K562 (cell line): ENCODE data around the gene TYSND1. TPM values are rescaled to one million over a fixed set of nuclear protein-coding genes. Genes with fewer than 3 reads are reported as not detected.

ENCODE experiments used
- ATAC-seq: fragments of 200-7000 bp; cut with Tn5 transposase; 3 replicates; pipeline ENCODE4 v1.9.1; 2020; ENCODE audit warnings: moderate library complexity
- BruUV-seq: library from RNA; stranded (reverse); fragments of 400-500 nt; replicated peaks from 2 replicates; lab custom pipeline; 2021; lab: Mats Ljungman, UMichigan
- CTCF ChIA-PET: fragments of 300-600 bp; formaldehyde crosslinking; extraction: SDS; loops from one replicate; lab custom pipeline; 2021; ENCODE audit warnings: low intra/inter-chr PET ratio; lab: Yijun Ruan, JAX
- POLR2A ChIA-PET: fragments of 300-600, 350-650 bp; sonication (Branson Sonifier 250); formaldehyde crosslinking; extraction: SDS; loops from one replicate; lab custom pipeline; 2021; ENCODE audit warnings: antibody characterized with exemption, inconsistent platforms; lab: Yijun Ruan, JAX
- DNase-seq, 4 experiments: peaks; one replicate each; pipeline versions ENCODE4 v3.0.0 to v3.0.0-alpha.2; 2011 to 2018; ENCODE audit warnings: low spot score in 3 of 4, mixed read lengths in 3 of 4; ENCODE audit errors: extremely low read depth in 1 of 4
- FAIRE-seq: peaks from 2 replicates; lab custom pipeline; 2011; peaks lifted over from hg19 to GRCh38; lab: Jason Lieb, UNC
- H2AFZ ChIP-seq: 2 replicates; pipeline ENCODE4 v1.6.0; 2011; ENCODE audit warnings: low read depth, low read length, control low read depth, inconsistent platforms
- H3K27ac ChIP-seq: fragments of 200-600 bp; 3 replicates; pipeline ENCODE4 v1.8.0; 2011; ENCODE audit warnings: low read depth, mild to moderate bottlenecking, control low read depth, inconsistent platforms, low read length, moderate library complexity, mixed read lengths; ENCODE audit errors: extremely low read depth
- H3K27me3 ChIP-seq, 2 experiments: fragments of 300-600 bp in 1 of 2; 2 replicates in 1 of 2; 3 replicates in 1 of 2; pipeline versions ENCODE4 v1.6.0 to v1.8.0; 2011; ENCODE audit warnings: inconsistent platforms in 2 of 2, low read length in 2 of 2, mild to moderate bottlenecking in 1 of 2, mixed read lengths in 1 of 2, moderate library complexity in 1 of 2; ENCODE audit not compliant: control insufficient read depth in 2 of 2, insufficient read depth in 2 of 2
- H3K36me3 ChIP-seq: fragments of 300-600 bp; 3 replicates; pipeline ENCODE4 v1.8.0; 2011; ENCODE audit warnings: mild to moderate bottlenecking, low read length, inconsistent platforms; ENCODE audit not compliant: control insufficient read depth, insufficient read depth
- H3K4me1 ChIP-seq, 2 experiments: fragments of 200-600 bp in 1 of 2; replicated peaks in 1 of 2; 2 replicates in 1 of 2; 3 replicates in 1 of 2; pipeline versions ENCODE4 v1.5.1 to v1.8.0; 2011; ENCODE audit warnings: inconsistent platforms in 2 of 2, low read length in 2 of 2, mild to moderate bottlenecking in 1 of 2, mixed read lengths in 1 of 2, moderate library complexity in 1 of 2; ENCODE audit not compliant: control insufficient read depth in 2 of 2, insufficient read depth in 2 of 2
- H3K4me2 ChIP-seq: 2 replicates; pipeline ENCODE4 v1.6.1; 2011; ENCODE audit warnings: low read length, control low read depth, inconsistent platforms, mixed read lengths; ENCODE audit not compliant: insufficient read depth
- H3K4me3 ChIP-seq: fragments of 200-600 bp; sonication (generic), shearing (Covaris generic); 2 replicates; pipeline ENCODE4 v1.5.1; 2016; ENCODE audit warnings: control low read depth, inconsistent platforms
- H3K79me2 ChIP-seq: fragments of 200-600 bp; 3 replicates; pipeline ENCODE4 v1.8.0; 2011; ENCODE audit warnings: low read length, inconsistent platforms; ENCODE audit not compliant: control insufficient read depth, insufficient read depth
- H3K9ac ChIP-seq, 2 experiments: 2 replicates each; pipeline versions ENCODE4 v1.6.0 to v1.6.1; 2011; ENCODE audit warnings: low read depth in 2 of 2, low read length in 2 of 2, control low read depth in 1 of 2, inconsistent platforms in 1 of 2, mild to moderate bottlenecking in 1 of 2, mixed read lengths in 1 of 2; ENCODE audit not compliant: insufficient read depth in 1 of 2
- H3K9me1 ChIP-seq: one replicate; pipeline ENCODE4 v1.6.0; 2011; ENCODE audit warnings: inconsistent platforms, mild to moderate bottlenecking, low read length, moderate library complexity; ENCODE audit not compliant: control insufficient read depth, insufficient read depth
- H3K9me3 ChIP-seq: replicated peaks from 2 replicates; pipeline ENCODE4 v1.5.1; 2011; ENCODE audit warnings: low read depth, low read length, inconsistent platforms; ENCODE audit not compliant: control insufficient read depth, insufficient read depth
- H4K20me1 ChIP-seq: replicated peaks from 2 replicates; pipeline ENCODE4 v1.6.1; 2011; ENCODE audit warnings: low read length, inconsistent platforms, mixed read lengths; ENCODE audit not compliant: control insufficient read depth, insufficient read depth
- BCOR ChIP-seq: fragments of 450-650 bp; IDR thresholded peaks from 2 replicates; pipeline ENCODE4 v1.6.1; 2016
- CBFA2T2 ChIP-seq: fragments of 450-650 bp; conservative IDR thresholded peaks from 2 replicates; pipeline ENCODE4 v1.6.1; 2017; ENCODE audit warnings: mild to moderate bottlenecking
- CBX1 ChIP-seq: sonication (generic); IDR thresholded peaks from 2 replicates; pipeline ENCODE4 v1.6.1; 2016; ENCODE audit warnings: antibody characterized with exemption, low read depth, mild to moderate bottlenecking
- RBM25 ChIP-seq: fragments of 200-400 bp; formaldehyde crosslinking; IDR thresholded peaks from 2 replicates; pipeline ENCODE4 v1.6.1; 2018; ENCODE audit warnings: low read length, low read depth, moderate library complexity; ENCODE audit not compliant: severe bottlenecking
- ZNF146 ChIP-seq: IDR thresholded peaks from one replicate; pipeline ENCODE4 v1.6.1; 2018; ENCODE audit warnings: missing compliant biosample characterization; ENCODE audit not compliant: unreplicated experiment
- WGBS: fragments of 100-300 bp; shearing (Covaris generic); methylation state at CpG from one replicate; pipeline ENCODE4 v1.1.6; 2016; ENCODE audit warnings: low coverage, mixed read lengths; ENCODE audit not compliant: insufficient coverage; ENCODE audit errors: missing lambda C conversion rate; 5-methylcytosine and 5-hydroxymethylcytosine counted together
- in situ Hi-C: fragments of 300-500 bp; cut with MboI; formaldehyde crosslinking; loops from 4 replicates; pipeline ENCODE4 v1.15.0; 2018; ENCODE audit warnings: inconsistent platforms, mixed read lengths
- intact Hi-C: fragments of 100-400 bp; cut with micrococcal nuclease; formaldehyde crosslinking; loops from 2 replicates; pipeline ENCODE4 v1.14.2; 2022
- polyA plus RNA-seq, 8 experiments: library from polyadenylated mRNA; depleted of rRNA in 4 of 8; stranded (reverse) in 5 of 8; unstranded in 3 of 8; fragments of >200 nt; fragmentation: Nextera tagmentation in 2 of 8; fragmentation: Illumina TruSeq in 1 of 8; extraction: Ambion mirVana in 2 of 8; extraction: Trizol in 1 of 8; gene quantifications; 2 replicates each; pipeline versions ENCODE4 v1.2.1 to v1.2.3, GENCODE V29; 2011 to 2014; ENCODE audit warnings: inconsistent platforms in 1 of 8, missing spikeins in 1 of 8
- total RNA-seq, 7 experiments: library from RNA; depleted of rRNA in 6 of 7; stranded (reverse); fragments of >200 nt in 6 of 7; fragmentation: Illumina TruSeq in 2 of 7; extraction: Trizol in 2 of 7; gene quantifications; 2 replicates each; pipeline versions ENCODE4 v1.2.1 to v1.2.3, GENCODE V29; 2011 to 2021; ENCODE audit warnings: low replicate concordance in 1 of 7
- TF ChIP-seq, protein P1 (sequence below): IDR thresholded peaks from 2 replicates; pipeline ENCODE4 v1.6.1; 2016; ENCODE audit warnings: missing genetic modification characterization, missing compliant biosample characterization
- TF ChIP-seq, protein P2 (sequence below), 2 experiments: IDR thresholded peaks; 2 replicates each; pipeline ENCODE4 v1.6.1; 2012; ENCODE audit warnings: improper control_type of control experiment in 2 of 2, low read depth in 2 of 2, low read length in 2 of 2, borderline replicate concordance in 1 of 2

The TYSND1 gene
- total and polyA plus RNA-seq, 9 of the 15 experiments (the other 6 are each of a cell fraction or from before 2014, with no cell fraction given): 0.60 to 2.0 (median 1.3) TPM

DNA sequence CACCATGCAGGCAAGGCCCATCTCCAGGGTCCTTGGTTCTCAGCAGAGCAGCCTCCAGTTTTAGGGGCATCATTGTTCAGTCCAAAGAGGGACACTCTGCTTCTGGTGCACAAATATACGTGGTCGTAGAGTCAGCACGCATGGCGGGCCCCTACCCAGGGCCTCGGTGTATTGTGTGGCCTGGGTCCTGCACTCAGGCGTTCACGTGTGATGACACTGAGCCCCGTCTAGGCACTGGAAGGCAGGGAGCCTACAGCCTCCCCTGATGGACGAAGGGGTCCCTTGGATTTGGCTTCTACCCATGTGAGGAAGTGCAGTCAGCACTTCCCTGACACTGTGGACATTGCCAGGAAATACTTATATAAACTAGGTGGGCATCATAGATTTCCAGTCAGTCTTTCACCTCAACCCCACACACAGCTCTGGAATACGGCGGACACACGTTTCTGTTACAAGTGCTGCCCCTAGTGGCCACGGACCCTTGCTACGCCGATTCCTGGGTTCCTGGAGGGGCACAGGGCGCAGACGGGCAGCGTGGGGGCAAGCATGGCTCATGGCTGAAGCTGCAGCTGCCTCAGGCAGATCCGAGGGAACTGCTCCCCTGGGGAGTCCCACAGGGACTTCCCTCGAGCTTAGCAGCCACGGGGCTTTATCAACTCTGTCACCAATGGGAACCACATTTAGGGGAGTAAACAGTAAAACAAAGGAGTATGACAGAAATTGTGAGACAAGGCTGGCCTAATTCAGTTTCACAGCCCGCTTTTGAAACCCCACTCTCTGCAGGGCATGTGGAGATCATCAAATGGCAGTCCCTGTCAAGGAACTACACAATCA lies 39.3 kb downstream of the TYSND1 start (continued):
- no peak for TF ChIP-seq CBX1

DNA sequence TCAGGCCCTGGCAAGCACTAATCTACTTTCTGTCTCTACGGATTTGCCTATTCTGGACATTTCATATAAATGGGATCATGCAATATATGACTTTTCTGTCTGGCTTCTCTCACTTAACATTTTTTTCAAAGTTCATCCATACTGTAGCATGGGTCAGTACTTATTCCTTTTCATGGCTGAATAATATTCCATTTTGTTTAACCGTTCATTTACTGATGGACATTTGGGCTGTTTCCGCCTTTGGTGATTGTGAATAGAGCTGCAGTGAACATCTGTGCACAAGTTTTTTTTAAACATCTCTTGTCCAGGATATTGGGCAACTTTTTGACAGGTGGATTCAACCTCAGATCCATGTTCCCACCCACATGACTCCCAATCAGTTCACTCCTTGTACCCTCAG lies 44.8 kb downstream of the TYSND1 start:
- FAIRE-seq (no peak), ATAC-seq (no peak), DNase-seq (no peak)
- no peak overlapping the region for H3K4me3 ChIP-seq
- BruUV-seq: no TSS peak
- no peaks in the 10 kb centered on the region for H3K9me3 ChIP-seq
- no peak overlapping the region for H3K27ac ChIP-seq
- TF ChIP-seq, protein P1, sequence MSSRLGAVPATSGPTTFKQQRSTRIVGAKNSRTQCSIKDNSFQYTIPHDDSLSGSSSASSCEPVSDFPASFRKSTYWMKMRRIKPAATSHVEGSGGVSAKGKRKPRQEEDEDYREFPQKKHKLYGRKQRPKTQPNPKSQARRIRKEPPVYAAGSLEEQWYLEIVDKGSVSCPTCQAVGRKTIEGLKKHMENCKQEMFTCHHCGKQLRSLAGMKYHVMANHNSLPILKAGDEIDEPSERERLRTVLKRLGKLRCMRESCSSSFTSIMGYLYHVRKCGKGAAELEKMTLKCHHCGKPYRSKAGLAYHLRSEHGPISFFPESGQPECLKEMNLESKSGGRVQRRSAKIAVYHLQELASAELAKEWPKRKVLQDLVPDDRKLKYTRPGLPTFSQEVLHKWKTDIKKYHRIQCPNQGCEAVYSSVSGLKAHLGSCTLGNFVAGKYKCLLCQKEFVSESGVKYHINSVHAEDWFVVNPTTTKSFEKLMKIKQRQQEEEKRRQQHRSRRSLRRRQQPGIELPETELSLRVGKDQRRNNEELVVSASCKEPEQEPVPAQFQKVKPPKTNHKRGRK (tag): peak; percentile 39; the same call in 1 of the 2 replicates
- TF ChIP-seq BCOR (peak; percentile 40; the same call in 1 of the 2 replicates), CBFA2T2 (no peak), ZNF146 (CRISPR knock-in tag) (peak; percentile 98), RBM25 (peak; percentile 70)
- TF ChIP-seq, protein P2, sequence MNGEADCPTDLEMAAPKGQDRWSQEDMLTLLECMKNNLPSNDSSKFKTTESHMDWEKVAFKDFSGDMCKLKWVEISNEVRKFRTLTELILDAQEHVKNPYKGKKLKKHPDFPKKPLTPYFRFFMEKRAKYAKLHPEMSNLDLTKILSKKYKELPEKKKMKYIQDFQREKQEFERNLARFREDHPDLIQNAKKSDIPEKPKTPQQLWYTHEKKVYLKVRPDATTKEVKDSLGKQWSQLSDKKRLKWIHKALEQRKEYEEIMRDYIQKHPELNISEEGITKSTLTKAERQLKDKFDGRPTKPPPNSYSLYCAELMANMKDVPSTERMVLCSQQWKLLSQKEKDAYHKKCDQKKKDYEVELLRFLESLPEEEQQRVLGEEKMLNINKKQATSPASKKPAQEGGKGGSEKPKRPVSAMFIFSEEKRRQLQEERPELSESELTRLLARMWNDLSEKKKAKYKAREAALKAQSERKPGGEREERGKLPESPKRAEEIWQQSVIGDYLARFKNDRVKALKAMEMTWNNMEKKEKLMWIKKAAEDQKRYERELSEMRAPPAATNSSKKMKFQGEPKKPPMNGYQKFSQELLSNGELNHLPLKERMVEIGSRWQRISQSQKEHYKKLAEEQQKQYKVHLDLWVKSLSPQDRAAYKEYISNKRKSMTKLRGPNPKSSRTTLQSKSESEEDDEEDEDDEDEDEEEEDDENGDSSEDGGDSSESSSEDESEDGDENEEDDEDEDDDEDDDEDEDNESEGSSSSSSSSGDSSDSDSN (IDR thresholded peaks at IDR 0.05; ENCODE audit: borderline replicate concordance in 1 of 2, low read depth in 2 of 2, low read length in 2 of 2): no peak
- H3K4me1 ChIP-seq: no peaks in the 10 kb centered on the region; a peak in 1 of 5 replicates
- no peaks in the 10 kb centered on the region for H3K36me3 ChIP-seq
- ChIA-PET CTCF (no interaction called here), POLR2A (no interaction called here)
- no peak overlapping the region for H3K4me2 ChIP-seq
- no peak overlapping the region for H2AFZ ChIP-seq
- 12% methylated on average over 3 of the region's 3 CpGs for WGBS
- 0 out of 2 replicates have a peak, but pooled peaks cover 4% of the 10 kb centered on the region for H4K20me1 ChIP-seq
- in situ Hi-C loops: no loop called here
- no peak overlapping the region for H3K9ac ChIP-seq
- intact Hi-C loops: no loop called here
- no peaks in the 10 kb centered on the region for H3K9me1 ChIP-seq
- peaks cover 16 to 52% of the 10 kb centered on the region in 2 experiments; a peak in 4 of 5 replicates for H3K27me3 ChIP-seq
- no peaks in the 10 kb centered on the region for H3K79me2 ChIP-seq
